Panc1 (cell line): ENCODE results near the gene LAIR1. TPM values are rescaled to one million over a fixed set of nuclear protein-coding genes. Genes with fewer than 3 reads are reported as not detected.

Experiments used
- ATAC-seq: fragments of 200-7000 bp; cut with Tn5 transposase; 2 replicates; pipeline ENCODE4 v1.9.1; 2020; ENCODE audit warnings: mild to moderate bottlenecking, moderate library complexity
- BruUV-seq: library from RNA; stranded (reverse); fragments of 400-500 nt; replicated peaks from 2 replicates; lab custom pipeline; 2021; lab: Mats Ljungman, UMichigan
- CTCF ChIA-PET: fragments of 300-600 bp; sonication (Branson Sonifier 250); formaldehyde crosslinking; loops from one replicate; lab custom pipeline; 2022; ENCODE audit warnings: antibody characterized with exemption; lab: Charles Lee
- POLR2A ChIA-PET: fragments of 300-600 bp; sonication (Branson Sonifier 250); formaldehyde crosslinking; loops from one replicate; lab custom pipeline; 2022; ENCODE audit warnings: antibody characterized with exemption; lab: Charles Lee
- DNase-seq: peaks from one replicate; pipeline ENCODE4 v3.0.0-alpha.2; 2010; ENCODE audit warnings: low read depth, low spot score
- H3K27ac ChIP-seq: 2 replicates; pipeline ENCODE4 v1.5.1; 2011; ENCODE audit warnings: mild to moderate bottlenecking, low read length, inconsistent platforms
- H3K27me3 ChIP-seq: fragments of 200-500 bp; sonication (Bioruptor generic); 2 replicates; pipeline ENCODE4 v1.6.0; 2014; ENCODE audit warnings: low read length, inconsistent platforms; ENCODE audit not compliant: control insufficient read depth, insufficient read depth
- H3K36me3 ChIP-seq: fragments of 200-500 bp; sonication (Bioruptor generic); 2 replicates; pipeline ENCODE4 v1.5.1; 2014; ENCODE audit warnings: inconsistent platforms, mild to moderate bottlenecking, low read length, moderate library complexity; ENCODE audit not compliant: control insufficient read depth, insufficient read depth
- H3K4me1 ChIP-seq: 2 replicates; pipeline ENCODE4 v1.5.1; 2011; ENCODE audit warnings: inconsistent platforms, mild to moderate bottlenecking, low read length, moderate library complexity; ENCODE audit not compliant: control insufficient read depth, insufficient read depth
- H3K4me3 ChIP-seq, 2 experiments: 2 replicates each; pipeline ENCODE4 v1.5.1; 2011 to 2012; ENCODE audit warnings: low read depth in 2 of 2, low read length in 2 of 2, mild to moderate bottlenecking in 2 of 2, inconsistent platforms in 1 of 2, moderate library complexity in 1 of 2
- H3K9me3 ChIP-seq: fragments of 200-500 bp; sonication (Bioruptor generic); 2 replicates; pipeline ENCODE4 v1.5.1; 2014; ENCODE audit warnings: low read depth, mild to moderate bottlenecking, inconsistent platforms, low read length, moderate library complexity; ENCODE audit not compliant: control insufficient read depth, insufficient read depth
- POLR2AphosphoS5 ChIP-seq: IDR thresholded peaks from 2 replicates; pipeline ENCODE4 v1.6.1; 2012; ENCODE audit warnings: mild to moderate bottlenecking, low read depth, low read length, moderate library complexity
- SIN3A ChIP-seq: IDR thresholded peaks from 2 replicates; pipeline ENCODE4 v1.6.1; 2012; ENCODE audit warnings: low read depth, mild to moderate bottlenecking, low read length, moderate library complexity, borderline replicate concordance; ENCODE audit not compliant: insufficient read depth
- TCF7L2 ChIP-seq: IDR thresholded peaks from 2 replicates; pipeline ENCODE4 v1.6.1; 2011; ENCODE audit warnings: mild to moderate bottlenecking, low read depth, low read length, inconsistent platforms
- in situ Hi-C: cut with HindIII; loops from 2 replicates; pipeline ENCODE4 v1.10.0; 2016; ENCODE audit warnings: low sequenced_read_pairs, low pct_unique_long_range_greater_than_20kb
- intact Hi-C: fragments of 100-400 bp; cut with micrococcal nuclease; formaldehyde crosslinking; loops from one replicate; pipeline ENCODE4 v1.10.0; 2022; ENCODE audit not compliant: unreplicated experiment
- total RNA-seq: library from RNA; stranded (reverse); gene quantifications from one replicate; pipeline ENCODE4 v1.2.1, GENCODE V29; 2021; ENCODE audit not compliant: unreplicated experiment
- TF ChIP-seq, protein P1 (sequence below), 2 experiments: IDR thresholded peaks; 2 replicates each; pipeline ENCODE4 v1.6.1; 2011 to 2012; ENCODE audit warnings: low read depth in 2 of 2, control low read depth in 1 of 2, low read length in 1 of 2, mild to moderate bottlenecking in 1 of 2, moderate library complexity in 1 of 2; ENCODE audit not compliant: insufficient read depth in 1 of 2
- TF ChIP-seq, protein P2 (sequence below): fragments of 450-650 bp; IDR thresholded peaks from 2 replicates; pipeline ENCODE4 v1.5.1; 2017; ENCODE audit warnings: mild to moderate bottlenecking

Gene LAIR1
- total RNA-seq, 1 experiment from 2014 or later, result 0.05 TPM

DNA sequence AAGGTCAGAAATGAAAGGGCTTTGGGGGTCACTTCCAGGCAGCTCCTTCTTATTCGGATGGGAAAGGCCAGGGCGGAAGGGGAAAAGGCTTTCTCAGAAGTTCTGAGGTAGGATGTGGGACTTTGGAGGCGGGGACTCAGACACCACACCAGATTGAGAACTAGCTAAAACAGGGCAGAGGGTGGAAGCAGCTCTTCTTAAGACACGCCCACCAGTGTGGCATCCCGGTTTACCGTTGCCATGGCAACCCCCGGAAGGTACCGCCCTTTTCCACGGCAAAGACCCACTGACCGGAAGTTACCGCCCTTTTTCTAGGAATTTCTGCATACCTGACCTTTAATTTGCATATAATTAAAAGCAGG is 48.0 kb downstream of the LAIR1 start:
- intact Hi-C loops (no loop called here), in situ Hi-C loops (no loop called here)
- H3K27me3 ChIP-seq, result peaks cover 9% of the 10 kb centered on the region
- ChIA-PET CTCF (interaction anchor here (0.6 to 1.2 kb wide), 2 partner anchors 8 to 12 kb away, joined by 3 to 6 read pairs; no protein-coding TSS in a partner anchor), POLR2A (no interaction called here)
- no peaks in the 10 kb centered on the region for H3K4me1 ChIP-seq
- DNase-seq (no peak), ATAC-seq (0 out of 2 replicates have a peak, but pooled peaks have one; percentile 47)
- H3K9me3 ChIP-seq, result no peaks in the 10 kb centered on the region
- no peak overlapping the region for H3K4me3 ChIP-seq
- TF ChIP-seq TCF7L2, result no peak
- TF ChIP-seq, protein P1, sequence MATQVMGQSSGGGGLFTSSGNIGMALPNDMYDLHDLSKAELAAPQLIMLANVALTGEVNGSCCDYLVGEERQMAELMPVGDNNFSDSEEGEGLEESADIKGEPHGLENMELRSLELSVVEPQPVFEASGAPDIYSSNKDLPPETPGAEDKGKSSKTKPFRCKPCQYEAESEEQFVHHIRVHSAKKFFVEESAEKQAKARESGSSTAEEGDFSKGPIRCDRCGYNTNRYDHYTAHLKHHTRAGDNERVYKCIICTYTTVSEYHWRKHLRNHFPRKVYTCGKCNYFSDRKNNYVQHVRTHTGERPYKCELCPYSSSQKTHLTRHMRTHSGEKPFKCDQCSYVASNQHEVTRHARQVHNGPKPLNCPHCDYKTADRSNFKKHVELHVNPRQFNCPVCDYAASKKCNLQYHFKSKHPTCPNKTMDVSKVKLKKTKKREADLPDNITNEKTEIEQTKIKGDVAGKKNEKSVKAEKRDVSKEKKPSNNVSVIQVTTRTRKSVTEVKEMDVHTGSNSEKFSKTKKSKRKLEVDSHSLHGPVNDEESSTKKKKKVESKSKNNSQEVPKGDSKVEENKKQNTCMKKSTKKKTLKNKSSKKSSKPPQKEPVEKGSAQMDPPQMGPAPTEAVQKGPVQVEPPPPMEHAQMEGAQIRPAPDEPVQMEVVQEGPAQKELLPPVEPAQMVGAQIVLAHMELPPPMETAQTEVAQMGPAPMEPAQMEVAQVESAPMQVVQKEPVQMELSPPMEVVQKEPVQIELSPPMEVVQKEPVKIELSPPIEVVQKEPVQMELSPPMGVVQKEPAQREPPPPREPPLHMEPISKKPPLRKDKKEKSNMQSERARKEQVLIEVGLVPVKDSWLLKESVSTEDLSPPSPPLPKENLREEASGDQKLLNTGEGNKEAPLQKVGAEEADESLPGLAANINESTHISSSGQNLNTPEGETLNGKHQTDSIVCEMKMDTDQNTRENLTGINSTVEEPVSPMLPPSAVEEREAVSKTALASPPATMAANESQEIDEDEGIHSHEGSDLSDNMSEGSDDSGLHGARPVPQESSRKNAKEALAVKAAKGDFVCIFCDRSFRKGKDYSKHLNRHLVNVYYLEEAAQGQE (IDR thresholded peaks at IDR 0.05; ENCODE audit: insufficient read depth in 1 of 2, low read depth in 2 of 2, low read length in 1 of 2), result no peak
- no peak for TF ChIP-seq SIN3A
- TF ChIP-seq, protein P2, sequence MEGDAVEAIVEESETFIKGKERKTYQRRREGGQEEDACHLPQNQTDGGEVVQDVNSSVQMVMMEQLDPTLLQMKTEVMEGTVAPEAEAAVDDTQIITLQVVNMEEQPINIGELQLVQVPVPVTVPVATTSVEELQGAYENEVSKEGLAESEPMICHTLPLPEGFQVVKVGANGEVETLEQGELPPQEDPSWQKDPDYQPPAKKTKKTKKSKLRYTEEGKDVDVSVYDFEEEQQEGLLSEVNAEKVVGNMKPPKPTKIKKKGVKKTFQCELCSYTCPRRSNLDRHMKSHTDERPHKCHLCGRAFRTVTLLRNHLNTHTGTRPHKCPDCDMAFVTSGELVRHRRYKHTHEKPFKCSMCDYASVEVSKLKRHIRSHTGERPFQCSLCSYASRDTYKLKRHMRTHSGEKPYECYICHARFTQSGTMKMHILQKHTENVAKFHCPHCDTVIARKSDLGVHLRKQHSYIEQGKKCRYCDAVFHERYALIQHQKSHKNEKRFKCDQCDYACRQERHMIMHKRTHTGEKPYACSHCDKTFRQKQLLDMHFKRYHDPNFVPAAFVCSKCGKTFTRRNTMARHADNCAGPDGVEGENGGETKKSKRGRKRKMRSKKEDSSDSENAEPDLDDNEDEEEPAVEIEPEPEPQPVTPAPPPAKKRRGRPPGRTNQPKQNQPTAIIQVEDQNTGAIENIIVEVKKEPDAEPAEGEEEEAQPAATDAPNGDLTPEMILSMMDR, result no peak
- no peak for TF ChIP-seq POLR2AphosphoS5
- no peak overlapping the region for H3K27ac ChIP-seq
- no peaks in the 10 kb centered on the region for H3K36me3 ChIP-seq
- BruUV-seq, result no TSS peak

GRCh38 chr19:54315956-54316355 is 48.8 kb downstream of the LAIR1 start:
- CTCF ChIA-PET, result interaction anchor here (1.2 kb wide), 1 partner anchor 9 kb away, joined by 6 read pairs; no protein-coding TSS in a partner anchor

More at GRCh38 chr19:54315956-54316355, 48.8 kb downstream of the LAIR1 start:
- Histone ChIP-seq H3K4me3 (no peak overlapping the region), H3K27me3 (peaks cover 9% of the 10 kb centered on the region), H3K36me3 (no peaks in the 10 kb centered on the region), H3K4me1 (no peaks in the 10 kb centered on the region), H3K27ac (no peak overlapping the region), H3K9me3 (no peaks in the 10 kb centered on the region)
- POLR2A ChIA-PET, result no interaction called here
- no TSS peak for BruUV-seq
- TF ChIP-seq, protein P1 (IDR thresholded peaks at IDR 0.05; ENCODE audit: insufficient read depth in 1 of 2, low read depth in 2 of 2, low read length in 1 of 2), result no peak
- no peak for TF ChIP-seq SIN3A
- TF ChIP-seq POLR2AphosphoS5, result no peak
- no peak for TF ChIP-seq TCF7L2
- TF ChIP-seq, protein P2, result no peak
- in situ Hi-C loops (no loop called here), intact Hi-C loops (no loop called here)
- ATAC-seq (no peak), DNase-seq (no peak)
